Stimulated activated CD4-positive, alpha-beta T cell treated with anti-CD3 and anti-CD28 coated beads, Interleukin-15, amount 100 ng/mL, for 24 hours (primary cell): ENCODE results near the gene SLC15A5.

Experiments
- DNase-seq: peaks from one replicate; pipeline ENCODE4 v3.0.0-alpha.2; 2020

Gene SLC15A5

DNA sequence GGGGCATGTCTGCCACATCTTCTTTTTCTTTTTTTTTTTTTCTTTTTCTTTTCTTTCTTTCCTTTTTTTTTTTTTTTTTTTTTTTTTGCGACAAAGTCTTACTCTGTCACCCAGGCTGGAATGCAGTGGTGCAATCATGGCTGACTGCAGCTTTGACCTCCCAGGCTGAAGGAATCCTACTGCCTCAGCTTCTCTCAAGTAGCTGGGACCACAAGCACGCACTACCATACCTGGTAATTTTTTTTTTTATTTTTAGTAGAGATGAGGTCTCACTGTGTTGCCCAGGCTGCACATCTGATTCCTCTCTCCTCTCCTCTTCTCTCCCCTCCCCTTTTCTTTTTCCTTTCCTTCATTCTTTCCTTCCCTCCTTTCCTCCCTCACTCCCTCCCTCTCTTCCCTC lies 18.5 kb downstream of the SLC15A5 start:
- no peak for DNase-seq

DNA sequence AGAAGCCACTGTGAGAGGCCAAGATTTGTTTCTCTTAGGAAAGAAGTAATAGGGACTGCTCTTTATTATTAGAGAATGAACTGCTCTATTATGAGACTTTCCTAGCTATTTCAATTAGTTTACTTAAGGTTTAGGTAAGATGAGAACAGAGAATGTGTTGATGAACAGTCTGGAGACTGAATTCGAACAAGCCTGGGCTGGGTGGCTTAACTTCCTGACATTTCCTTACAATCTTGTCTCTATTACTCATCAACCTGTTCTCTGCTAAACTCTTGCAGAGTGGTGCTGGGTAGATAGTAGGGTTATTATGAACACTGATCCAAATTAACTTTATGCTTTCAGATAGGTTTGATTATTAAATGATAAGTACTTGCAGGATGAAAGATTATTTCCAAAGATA lies 31.2 kb downstream of the SLC15A5 start:
- DNase-seq: no peak

DNA sequence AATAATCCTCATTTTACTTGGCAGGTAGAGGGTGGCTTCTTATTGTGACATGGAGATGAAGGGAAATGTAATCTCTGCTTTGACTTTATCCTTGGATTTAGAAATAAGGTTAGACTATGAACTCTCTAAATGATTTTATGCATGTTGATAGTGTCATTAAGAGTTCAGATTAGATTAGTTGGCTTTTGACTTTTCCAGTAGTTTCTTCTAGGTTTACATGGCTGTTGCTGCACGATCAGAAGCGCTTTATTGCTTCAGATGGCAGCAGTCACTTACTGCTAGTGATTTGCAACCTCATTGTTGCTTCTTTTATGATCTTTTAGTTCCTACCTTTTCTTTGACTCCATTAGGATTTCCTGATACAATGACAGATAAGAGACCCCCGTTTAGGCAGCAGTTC lies 32.3 kb downstream of the SLC15A5 start:
- DNase-seq: no peak

- no peak for DNase-seq
These were observed 33.7 kb downstream of the SLC15A5 start for GRCh38 chr12:16243487-16244412.

DNA sequence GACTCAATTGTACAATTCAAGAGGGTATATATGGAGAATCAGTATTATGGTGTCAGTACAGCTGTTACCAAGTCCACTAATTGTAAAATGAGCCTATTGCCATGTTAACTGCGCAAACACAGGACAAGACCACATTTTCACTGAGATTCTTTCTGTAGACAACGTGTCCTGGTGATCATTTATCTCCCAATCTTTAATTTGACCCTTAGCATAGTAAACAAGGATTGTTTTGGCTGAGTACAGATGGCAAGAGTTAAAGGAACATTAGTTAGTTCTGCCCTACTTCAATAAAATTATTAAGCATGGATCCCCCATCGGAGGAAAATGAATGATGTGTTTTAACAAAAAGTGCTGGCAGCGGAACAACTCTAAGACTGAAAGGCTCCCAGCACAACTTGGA lies 36.1 kb downstream of the SLC15A5 start:
- no peak for DNase-seq

DNA sequence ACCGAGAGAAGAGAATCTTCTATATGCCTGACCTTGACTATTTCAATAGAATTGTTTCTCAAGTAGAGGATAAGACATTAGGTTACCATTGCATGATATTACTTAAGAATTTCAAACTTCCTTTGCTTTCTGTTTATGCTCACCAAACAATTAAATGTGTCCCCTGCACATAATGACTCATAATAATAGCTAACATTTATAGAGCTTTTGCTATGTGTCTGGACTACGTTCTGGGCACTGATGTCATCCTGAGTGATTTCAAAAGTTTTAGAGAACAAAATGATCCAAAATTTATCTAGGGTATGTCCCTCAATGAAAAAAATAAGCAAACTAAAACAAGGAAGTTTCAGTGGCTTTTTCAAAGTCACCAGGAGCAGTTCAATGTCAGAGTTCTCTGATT lies 38.8 kb downstream of the SLC15A5 start:
- DNase-seq: no peak

- DNase-seq: no peak
These were observed 47.8 kb downstream of the SLC15A5 start for GRCh38 chr12:16229676-16230075.

- no peak for DNase-seq
These were observed 49.4 kb downstream of the SLC15A5 start for GRCh38 chr12:16228067-16228466.

- no peak for DNase-seq
These were observed 51.8 kb downstream of the SLC15A5 start for GRCh38 chr12:16225692-16226091.

DNA sequence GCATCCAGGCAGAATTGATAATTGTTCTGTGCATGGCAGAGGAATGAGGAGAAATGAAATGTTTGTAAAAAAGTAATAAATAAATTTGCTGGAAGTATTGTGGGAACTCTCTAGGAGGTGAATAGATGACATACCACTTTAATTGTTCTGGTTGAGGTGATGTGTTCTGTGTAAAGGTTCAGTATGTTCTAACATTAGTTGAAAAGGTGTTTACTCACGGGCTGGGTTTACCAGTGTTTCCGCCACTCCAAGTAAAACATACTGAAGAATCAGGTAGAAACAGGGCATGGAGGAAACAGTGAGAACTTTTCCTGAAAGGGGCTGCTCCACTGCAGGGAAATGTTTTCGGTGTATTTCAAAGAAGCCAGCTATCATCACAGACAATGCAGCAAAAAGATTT lies 53.3 kb downstream of the SLC15A5 start:
- DNase-seq: no peak

- no peak for DNase-seq
These were observed 55.7 kb downstream of the SLC15A5 start for GRCh38 chr12:16221776-16222175.

GRCh38 chr12:16220120-16220519 lies 57.4 kb downstream of the SLC15A5 start:
- DNase-seq: no peak

DNA sequence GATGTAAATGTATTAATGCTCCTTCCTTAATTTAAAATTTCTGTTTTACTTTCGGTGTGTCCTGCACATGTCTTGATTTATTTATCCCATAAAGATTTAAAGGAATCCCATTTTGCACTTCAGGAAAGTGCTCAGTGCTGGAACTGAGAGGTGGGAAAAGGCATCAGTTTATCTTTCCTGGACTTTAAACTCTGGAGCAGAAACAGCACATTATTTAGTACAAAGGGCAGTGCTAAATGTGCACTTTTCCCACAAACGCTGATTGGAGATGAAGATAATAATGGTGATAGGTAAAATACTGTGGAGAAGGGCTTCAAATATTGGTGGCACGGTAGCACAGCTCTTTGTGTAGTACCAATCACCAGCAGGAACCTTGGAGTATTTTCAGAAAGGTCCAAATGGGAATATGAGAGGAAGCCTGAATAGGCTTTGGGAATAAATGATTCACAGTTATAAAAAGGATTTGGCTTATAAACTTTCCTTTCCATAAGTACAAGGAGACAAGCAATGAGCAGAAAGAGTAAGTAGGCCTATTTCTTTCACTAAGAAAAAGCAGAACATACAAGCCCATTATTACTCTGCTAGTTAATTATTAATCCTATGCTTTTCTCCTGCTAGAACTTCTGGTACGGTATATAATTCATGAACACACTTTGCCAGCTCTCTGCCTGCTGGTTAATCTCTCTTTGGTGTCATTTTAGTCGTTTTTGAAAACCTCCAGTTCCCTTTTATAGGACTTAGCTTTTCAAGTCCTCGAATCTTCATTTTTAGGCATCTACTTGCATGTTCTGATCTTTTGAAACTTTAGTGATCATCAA lies 58.3 kb downstream of the SLC15A5 start:
- no peak for DNase-seq

DNA sequence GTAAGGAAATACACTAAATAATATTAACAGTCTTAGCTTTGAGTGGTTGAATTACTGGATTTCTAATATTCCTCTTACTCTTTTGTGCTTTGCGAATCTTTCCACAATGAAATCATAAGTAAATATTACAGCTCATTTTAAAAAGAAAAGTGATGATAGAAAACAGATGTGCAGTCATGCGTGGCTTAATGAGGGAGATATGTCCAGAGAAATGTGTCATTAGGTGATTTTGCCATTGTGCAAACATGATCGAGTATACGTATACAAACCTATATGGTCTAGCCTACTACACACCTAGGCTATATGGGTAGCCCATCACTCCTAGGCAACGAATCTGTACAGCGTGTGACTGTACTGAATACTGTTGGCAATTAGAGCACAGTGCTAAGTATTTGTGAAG lies 59.3 kb downstream of the SLC15A5 start:
- no peak for DNase-seq

DNA sequence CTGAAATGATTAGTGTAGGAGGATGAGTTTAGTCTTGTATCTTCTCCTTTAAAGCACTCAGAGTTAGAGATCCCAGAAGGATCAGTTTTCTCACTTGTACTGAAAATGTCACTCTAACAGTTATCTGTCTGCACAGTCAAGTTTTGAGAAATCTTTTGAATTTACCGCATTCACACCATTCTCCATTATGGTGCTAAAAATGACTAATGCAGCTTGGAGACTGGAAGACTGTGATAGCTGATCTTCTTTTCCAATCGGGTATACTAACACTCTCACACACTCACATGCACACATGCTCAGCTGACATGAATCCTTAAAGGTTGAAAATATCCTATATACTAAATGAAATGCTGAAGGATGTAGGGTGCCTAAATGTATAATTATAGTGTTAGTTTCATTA lies 65.8 kb downstream of the SLC15A5 start:
- DNase-seq: no peak

GRCh38 chr12:16198884-16199283 lies 78.6 kb downstream of the SLC15A5 start:
- no peak for DNase-seq

DNA sequence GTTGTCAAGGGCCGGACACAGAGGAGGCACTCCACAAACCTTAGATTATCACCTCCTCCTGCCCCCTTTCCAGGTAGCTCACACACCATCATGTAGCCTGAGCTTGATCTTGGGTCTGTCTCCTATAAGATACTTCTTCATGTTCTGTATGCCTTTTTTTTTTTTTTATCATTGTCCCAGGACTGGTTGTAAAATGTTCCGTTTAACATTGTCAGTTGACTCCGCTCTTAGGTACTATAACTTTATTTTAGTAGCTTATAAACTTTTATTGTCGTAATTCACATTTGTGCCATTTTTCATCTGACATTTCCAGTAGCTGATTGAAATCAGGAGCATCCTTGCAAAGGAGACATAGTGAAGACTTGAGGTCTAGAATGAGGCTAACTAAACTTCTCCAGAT lies 79.9 kb downstream of the SLC15A5 start:
- DNase-seq: no peak

DNA sequence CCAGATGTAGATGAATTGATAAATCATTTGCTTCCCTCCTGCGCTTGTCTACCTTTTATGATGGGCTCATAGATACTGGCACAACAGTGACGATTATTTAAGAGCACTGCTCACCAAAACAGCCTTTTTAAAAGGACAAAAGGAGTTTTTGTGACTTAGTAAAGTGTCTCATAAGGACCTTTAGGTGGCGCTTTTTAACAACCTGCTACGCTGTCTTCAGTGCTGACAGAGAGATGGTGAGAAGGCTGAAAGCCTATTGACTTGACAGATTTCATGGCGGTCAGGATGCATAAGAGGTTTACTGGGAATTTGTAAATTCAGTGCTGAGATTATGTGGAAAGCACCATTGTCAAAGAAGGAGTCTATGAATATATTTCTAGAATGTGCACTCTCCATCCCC lies 87.6 kb downstream of the SLC15A5 start:
- no peak for DNase-seq

- no peak for DNase-seq
These were observed 89.8 kb downstream of the SLC15A5 start for GRCh38 chr12:16187660-16188059.

DNA sequence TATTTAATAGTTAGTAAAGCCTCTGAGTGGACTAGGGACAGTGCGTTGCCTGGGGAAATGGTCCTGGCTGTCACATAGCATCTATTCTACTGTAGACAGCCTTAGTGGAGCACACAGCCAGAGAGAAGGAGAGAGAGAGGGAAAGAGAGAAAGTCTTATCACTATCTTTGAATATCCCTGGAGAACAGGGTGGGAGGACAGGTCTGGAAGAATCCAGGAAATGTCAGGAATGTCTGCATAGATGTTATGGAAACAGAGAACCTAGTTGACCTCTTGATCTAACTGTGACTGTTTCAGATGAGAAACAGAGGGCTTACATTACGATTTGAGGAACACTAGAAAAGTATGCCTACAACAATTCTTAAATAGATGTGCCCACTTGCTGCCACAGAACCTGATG lies 92.8 kb downstream of the SLC15A5 start:
- DNase-seq: no peak

DNA sequence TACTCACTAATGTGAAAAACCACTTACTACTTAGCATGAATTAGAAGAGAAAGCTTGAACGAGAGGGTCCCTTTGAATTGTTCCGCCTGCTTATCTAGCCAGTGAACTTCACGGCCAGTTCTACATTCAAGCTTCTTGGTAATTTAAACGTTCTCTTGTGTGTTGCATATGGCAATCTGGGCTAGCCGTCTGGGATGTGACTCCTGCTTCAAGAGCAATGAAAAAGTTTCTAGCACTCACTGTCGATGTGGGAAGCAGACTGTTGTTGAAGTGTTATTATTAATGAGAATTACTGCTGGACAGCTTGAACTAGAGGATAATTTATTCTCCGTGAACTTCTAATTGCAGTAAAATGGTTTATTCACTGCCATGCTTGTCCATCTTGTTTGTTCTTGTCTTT lies 93.9 kb downstream of the SLC15A5 start:
- no peak for DNase-seq

DNA sequence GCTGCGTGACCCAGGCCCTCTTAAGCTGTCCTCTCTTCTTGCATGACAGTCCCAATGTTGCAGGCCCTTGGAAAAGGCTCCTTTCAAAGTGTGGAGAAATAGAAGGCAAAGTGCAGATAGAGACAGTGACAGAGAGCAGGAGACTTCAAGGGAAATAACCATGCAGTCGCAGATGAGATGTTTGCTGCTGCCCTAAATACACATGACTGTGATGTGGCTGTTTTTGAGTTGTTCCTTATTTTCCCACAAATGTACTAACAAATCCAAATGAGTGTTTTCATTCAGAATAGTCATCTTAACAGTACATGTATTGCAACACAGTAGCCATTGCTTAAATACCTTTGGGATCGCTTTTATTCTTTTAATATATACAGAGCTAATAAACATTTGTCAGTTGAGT lies 101.6 kb downstream of the SLC15A5 start:
- no peak for DNase-seq

- no peak for DNase-seq
These were observed 103.2 kb downstream of the SLC15A5 start for GRCh38 chr12:16174282-16174681.

DNA sequence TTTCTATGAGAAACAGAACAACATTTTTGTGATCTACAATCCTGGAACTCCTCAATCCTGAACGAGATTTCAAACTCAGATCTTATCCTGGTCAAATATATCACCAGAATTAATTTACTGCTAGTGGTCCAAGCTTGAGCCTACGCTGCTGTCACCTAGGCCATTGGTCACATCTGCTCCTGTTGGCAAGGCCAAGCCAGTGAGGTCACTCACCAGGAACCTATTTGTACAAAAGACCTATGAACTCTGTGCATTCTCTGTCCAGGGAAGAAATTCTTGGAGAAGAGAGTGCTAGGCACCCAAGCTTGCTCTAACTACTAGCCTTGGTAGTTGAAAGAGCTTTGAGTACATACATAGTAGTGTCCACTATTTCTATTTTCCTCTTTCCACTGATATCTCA lies 106.1 kb downstream of the SLC15A5 start:
- DNase-seq: no peak
